NCI-H69 (cell line): ENCODE measurements around the gene MUC4.
"Not testable (repeated sequence)": the region's sequence is repeated elsewhere in the genome, so short reads cannot be mapped to it uniquely, and the experiment has no call there.

ENCODE experiments used
- DNase-seq: peaks from one replicate; lab custom pipeline; 2025; lab: John Stamatoyannopoulos, UW

The MUC4 gene

GRCh38 chr3:195738274-195739044 lies 73.3 kb downstream of the MUC4 start:
- no peak for DNase-seq

- DNase-seq, result not testable (repeated sequence)
Observed at GRCh38 chr3:195737782-195738181, 73.9 kb downstream of the MUC4 start.

GRCh38 chr3:195736866-195737490 lies 74.8 kb downstream of the MUC4 start:
- no peak for DNase-seq

- no peak for DNase-seq
Observed at GRCh38 chr3:195735036-195735695, 76.6 kb downstream of the MUC4 start.

- DNase-seq, result no peak
Observed at GRCh38 chr3:195732940-195733339, 78.8 kb downstream of the MUC4 start.

- DNase-seq, result no peak
Observed at GRCh38 chr3:195731356-195731905, 80.3 kb downstream of the MUC4 start.

- DNase-seq, result no peak
Observed at GRCh38 chr3:195729476-195730251, 82.1 kb downstream of the MUC4 start.

- DNase-seq, result not testable (repeated sequence)
Observed at GRCh38 chr3:195728789-195729188, 82.9 kb downstream of the MUC4 start.

- DNase-seq, result no peak
Observed at GRCh38 chr3:195727606-195728195, 84.0 kb downstream of the MUC4 start.

- not testable (repeated sequence) for DNase-seq
Observed at GRCh38 chr3:195725916-195726740, 85.6 kb downstream of the MUC4 start.

- not testable (repeated sequence) for DNase-seq
Observed at GRCh38 chr3:195724363-195724762, 87.4 kb downstream of the MUC4 start.

- not testable (repeated sequence) for DNase-seq
Observed at GRCh38 chr3:195722996-195723345, 88.8 kb downstream of the MUC4 start.

- DNase-seq, result not testable (repeated sequence)
Observed at GRCh38 chr3:195722139-195722995, 89.4 kb downstream of the MUC4 start.

- not testable (repeated sequence) for DNase-seq
Observed at GRCh38 chr3:195720831-195721506, 90.8 kb downstream of the MUC4 start, which contains the start of gene MUC20. Gene MUC20, plus strand, starts transcription at chr3:195720978. Its CDS starts 30 bp downstream, at chr3:195721008.

GRCh38 chr3:195719514-195720254 lies 92.0 kb downstream of the MUC4 start:
- DNase-seq, result not testable (repeated sequence)

GRCh38 chr3:195718477-195718984 lies 93.2 kb downstream of the MUC4 start:
- no peak for DNase-seq

- no peak for DNase-seq
Observed at GRCh38 chr3:195717852-195718476, 93.8 kb downstream of the MUC4 start.

- DNase-seq, result no peak
Observed at GRCh38 chr3:195717416-195717815, 94.3 kb downstream of the MUC4 start.
